Measurements from ENCODE around the gene ALDH16A1. TPM values are rescaled to one million over a fixed set of nuclear protein-coding genes. Genes with fewer than 3 reads are reported as not detected.

ALDH16A1 gene
- total RNA-seq, 1 donor = 26.4 TPM

GRCh38 chr19:49425178-49425577 is 27.8 kb upstream of the ALDH16A1 start, which contains the start of gene GFY:
GFY (plus strand) TSS chr19:49425388; CDS start chr19:49426431, 1,043 bp downstream.
- Histone ChIP-seq H4K20me1 (ENCODE audit: insufficient read depth, low read length) (peaks cover 3% of the 10 kb centered on the region), H3K27ac (ENCODE audit: low read depth, low read length) (no peak within 1 kb of the TSS), H3K36me3 (ENCODE audit: insufficient read depth, low read length) (no peaks in the 10 kb centered on the region), H3K4me3 (ENCODE audit: insufficient read depth, low read length) (no peak within 1 kb of the TSS), H3K27me3 (ENCODE audit: insufficient read depth, low read length) (peaks cover 95% of the 10 kb centered on the region), H3K4me1 (ENCODE audit: insufficient read depth, low read length) (no peaks in the 10 kb centered on the region), H3K9me3 (ENCODE audit: low read depth, low read length) (no peaks in the 10 kb centered on the region), H3K4me2 (ENCODE audit: insufficient read depth, low read length) (no peak within 1 kb of the TSS), H3K79me2 (ENCODE audit: insufficient read depth, low read length) (no peaks in the 10 kb centered on the region), H2AFZ (ENCODE audit: low read length) (no peak within 1 kb of the TSS)
- no peak for TF ChIP-seq CTCF (IDR thresholded peaks at IDR 0.05; ENCODE audit: extremely low read depth, low read depth, low read length)
- DNase-seq (ENCODE audit: insufficient read length, low spot score, missing footprints) = peak; percentile 62

- no peaks in the 10 kb centered on the region for H3K9me3 ChIP-seq (ENCODE audit: low read depth, low read length)
- H2AFZ ChIP-seq (ENCODE audit: low read length) = no peak overlapping the region
- H3K4me1 ChIP-seq (ENCODE audit: insufficient read depth, low read length) = no peaks in the 10 kb centered on the region
- DNase-seq (ENCODE audit: insufficient read length, low spot score, missing footprints) = peak; percentile 93
- no peak overlapping the region for H3K27ac ChIP-seq (ENCODE audit: low read depth, low read length)
- no peak for TF ChIP-seq CTCF (IDR thresholded peaks at IDR 0.05; ENCODE audit: extremely low read depth, low read depth, low read length)
- H3K36me3 ChIP-seq (ENCODE audit: insufficient read depth, low read length) = no peaks in the 10 kb centered on the region
- peaks cover 3% of the 10 kb centered on the region for H4K20me1 ChIP-seq (ENCODE audit: insufficient read depth, low read length)
- no peak overlapping the region for H3K4me3 ChIP-seq (ENCODE audit: insufficient read depth, low read length)
- H3K27me3 ChIP-seq (ENCODE audit: insufficient read depth, low read length) = peaks cover 95% of the 10 kb centered on the region
- H3K79me2 ChIP-seq (ENCODE audit: insufficient read depth, low read length) = no peaks in the 10 kb centered on the region
- H3K4me2 ChIP-seq (ENCODE audit: insufficient read depth, low read length) = no peak overlapping the region
Observed at GRCh38 chr19:49425922-49426592, 27.0 kb upstream of the ALDH16A1 start.

- no peak overlapping the region for H3K27ac ChIP-seq (ENCODE audit: low read depth, low read length)
- H4K20me1 ChIP-seq (ENCODE audit: insufficient read depth, low read length) = no peaks in the 10 kb centered on the region
- no peaks in the 10 kb centered on the region for H3K4me1 ChIP-seq (ENCODE audit: insufficient read depth, low read length)
- H3K4me3 ChIP-seq (ENCODE audit: insufficient read depth, low read length) = no peak overlapping the region
- no peak for TF ChIP-seq CTCF (IDR thresholded peaks at IDR 0.05; ENCODE audit: extremely low read depth, low read depth, low read length)
- H3K27me3 ChIP-seq (ENCODE audit: insufficient read depth, low read length) = peaks cover 94% of the 10 kb centered on the region
- no peak overlapping the region for H2AFZ ChIP-seq (ENCODE audit: low read length)
- H3K36me3 ChIP-seq (ENCODE audit: insufficient read depth, low read length) = no peaks in the 10 kb centered on the region
- no peaks in the 10 kb centered on the region for H3K79me2 ChIP-seq (ENCODE audit: insufficient read depth, low read length)
- no peak overlapping the region for H3K4me2 ChIP-seq (ENCODE audit: insufficient read depth, low read length)
- no peaks in the 10 kb centered on the region for H3K9me3 ChIP-seq (ENCODE audit: low read depth, low read length)
- DNase-seq (ENCODE audit: insufficient read length, low spot score, missing footprints) = no peak
Observed at GRCh38 chr19:49427339-49427738, 25.7 kb upstream of the ALDH16A1 start.

GRCh38 chr19:49427855-49428546 is 25.0 kb upstream of the ALDH16A1 start:
- Histone ChIP-seq H2AFZ (ENCODE audit: low read length) (no peak overlapping the region), H3K79me2 (ENCODE audit: insufficient read depth, low read length) (no peaks in the 10 kb centered on the region), H3K9me3 (ENCODE audit: low read depth, low read length) (no peaks in the 10 kb centered on the region), H4K20me1 (ENCODE audit: insufficient read depth, low read length) (no peaks in the 10 kb centered on the region), H3K36me3 (ENCODE audit: insufficient read depth, low read length) (no peaks in the 10 kb centered on the region), H3K4me2 (ENCODE audit: insufficient read depth, low read length) (no peak overlapping the region), H3K27ac (ENCODE audit: low read depth, low read length) (no peak overlapping the region), H3K27me3 (ENCODE audit: insufficient read depth, low read length) (peaks cover 94% of the 10 kb centered on the region), H3K4me1 (ENCODE audit: insufficient read depth, low read length) (no peaks in the 10 kb centered on the region), H3K4me3 (ENCODE audit: insufficient read depth, low read length) (no peak overlapping the region)
- DNase-seq (ENCODE audit: insufficient read length, low spot score, missing footprints) = peak; percentile 92
- no peak for TF ChIP-seq CTCF (IDR thresholded peaks at IDR 0.05; ENCODE audit: extremely low read depth, low read depth, low read length)

Data from osteoblast (primary cell).